Measurements from ENCODE around the gene HNRNPC.

Gene HNRNPC

GRCh38 chr14:21268617-21269251 is 508 bp downstream of the HNRNPC start:
- TF ChIP-seq CTCF (IDR thresholded peaks at IDR 0.05; ENCODE audit: borderline replicate concordance, control extremely low read depth, extremely low read depth, insufficient read depth, missing control alignments) = no peak
- DNase-seq (ENCODE audit: low spot score) = no peak
- in situ Hi-C loops (cut with MboI; ENCODE audit: low sequenced_read_pairs, unreplicated experiment) = no loop called here

- in situ Hi-C loops (cut with MboI; ENCODE audit: low sequenced_read_pairs, unreplicated experiment) = no loop called here
- no peak for TF ChIP-seq CTCF (IDR thresholded peaks at IDR 0.05; ENCODE audit: borderline replicate concordance, control extremely low read depth, extremely low read depth, insufficient read depth, missing control alignments)
- DNase-seq (ENCODE audit: low spot score) = no peak
Measured at GRCh38 chr14:21267886-21268616, 1.2 kb downstream of the HNRNPC start.

GRCh38 chr14:21267431-21267845 is 1.8 kb downstream of the HNRNPC start:
- DNase-seq (ENCODE audit: low spot score) = no peak
- no peak for TF ChIP-seq CTCF (IDR thresholded peaks at IDR 0.05; ENCODE audit: borderline replicate concordance, control extremely low read depth, extremely low read depth, insufficient read depth, missing control alignments)
- in situ Hi-C loops (cut with MboI; ENCODE audit: low sequenced_read_pairs, unreplicated experiment) = no loop called here

GRCh38 chr14:21264025-21264801 is 5.0 kb downstream of the HNRNPC start:
- TF ChIP-seq CTCF (IDR thresholded peaks at IDR 0.05; ENCODE audit: borderline replicate concordance, control extremely low read depth, extremely low read depth, insufficient read depth, missing control alignments) = no peak
- peak; percentile 67 for DNase-seq (ENCODE audit: low spot score)

GRCh38 chr14:21263284-21264024 is 5.8 kb downstream of the HNRNPC start:
- in situ Hi-C loops (cut with MboI; ENCODE audit: low sequenced_read_pairs, unreplicated experiment) = no loop called here
- no peak for TF ChIP-seq CTCF (IDR thresholded peaks at IDR 0.05; ENCODE audit: borderline replicate concordance, control extremely low read depth, extremely low read depth, insufficient read depth, missing control alignments)
- DNase-seq (ENCODE audit: low spot score) = no peak

More at GRCh38 chr14:21264025-21264801, 5.0 kb downstream of the HNRNPC start:
- in situ Hi-C loops (cut with MboI; ENCODE audit: low sequenced_read_pairs, unreplicated experiment) = no loop called here

- TF ChIP-seq CTCF (IDR thresholded peaks at IDR 0.05; ENCODE audit: borderline replicate concordance, control extremely low read depth, extremely low read depth, insufficient read depth, missing control alignments) = no peak
- in situ Hi-C loops (cut with MboI; ENCODE audit: low sequenced_read_pairs, unreplicated experiment) = no loop called here
- no peak for DNase-seq (ENCODE audit: low spot score)
Measured at GRCh38 chr14:21262410-21262809, 6.8 kb downstream of the HNRNPC start.

Data from GM13976 (cell line).